Measurements from ENCODE around the gene NEK11. TPM values are rescaled to one million over a fixed set of nuclear protein-coding genes. Genes with fewer than 3 reads are reported as not detected.
"Not testable (repeated sequence)": the region's sequence is repeated elsewhere in the genome, so short reads cannot be mapped to it uniquely, and the experiment has no call there.

The NEK11 gene
- total and polyA plus RNA-seq, 2 experiments from 2014 or later: 1.7 to 2.0 TPM

DNA sequence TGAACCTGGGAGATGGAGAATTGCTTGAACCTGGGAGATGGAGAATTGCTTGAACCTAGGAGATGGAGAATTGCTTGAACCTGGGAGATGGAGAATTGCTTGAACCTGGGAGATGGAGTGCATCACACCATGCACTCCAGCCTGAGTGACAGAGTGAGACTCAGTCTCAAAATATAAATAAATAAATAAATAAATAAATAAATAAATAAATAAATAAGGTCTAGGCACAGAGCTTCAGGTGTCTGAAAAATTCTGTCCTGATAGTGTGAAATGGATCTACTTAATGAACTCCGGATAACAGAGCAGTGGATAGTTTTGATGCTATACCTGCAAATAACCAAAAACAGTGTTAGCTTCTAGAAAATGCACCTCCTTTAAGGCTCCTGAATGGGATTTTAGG is 330.6 kb downstream of the NEK11 start:
- Histone ChIP-seq H3K27me3 (no peaks in the 10 kb centered on the region), H3K36me3 (no peaks in the 10 kb centered on the region), H3K9me3 (ENCODE audit: low read depth) (no peaks in the 10 kb centered on the region), H3K27ac (no peak overlapping the region), H3K4me3 (no peak overlapping the region), H3K4me1 (ENCODE audit: low read depth) (peaks cover 17% of the 10 kb centered on the region)
- no peak for TF ChIP-seq CTCF (IDR thresholded peaks at IDR 0.05; ENCODE audit: low read depth, low read length)
- DNase-seq (ENCODE audit: low read depth in 1 of 2, low spot score in 1 of 2): no peak

- Histone ChIP-seq H3K27ac (no peak overlapping the region), H3K36me3 (no peaks in the 10 kb centered on the region), H3K4me1 (ENCODE audit: low read depth) (no peaks in the 10 kb centered on the region), H3K4me3 (no peak overlapping the region), H3K9me3 (ENCODE audit: low read depth) (no peaks in the 10 kb centered on the region), H3K27me3 (no peaks in the 10 kb centered on the region)
- no peak for TF ChIP-seq CTCF (IDR thresholded peaks at IDR 0.05; ENCODE audit: low read depth, low read length)
- no peak for DNase-seq (ENCODE audit: low read depth in 1 of 2, low spot score in 1 of 2)
Observed at GRCh38 chr3:131360191-131360755, 333.6 kb downstream of the NEK11 start.

GRCh38 chr3:131361066-131361463 is 334.4 kb downstream of the NEK11 start:
- H3K27me3 ChIP-seq; H3K4me1 ChIP-seq (ENCODE audit: low read depth); H3K4me3 ChIP-seq; H3K27ac ChIP-seq; H3K36me3 ChIP-seq; H3K9me3 ChIP-seq (ENCODE audit: low read depth): not testable (repeated sequence)
- DNase-seq (ENCODE audit: low read depth in 1 of 2, low spot score in 1 of 2): peak in 1 of 2 donors; percentile 18

DNA sequence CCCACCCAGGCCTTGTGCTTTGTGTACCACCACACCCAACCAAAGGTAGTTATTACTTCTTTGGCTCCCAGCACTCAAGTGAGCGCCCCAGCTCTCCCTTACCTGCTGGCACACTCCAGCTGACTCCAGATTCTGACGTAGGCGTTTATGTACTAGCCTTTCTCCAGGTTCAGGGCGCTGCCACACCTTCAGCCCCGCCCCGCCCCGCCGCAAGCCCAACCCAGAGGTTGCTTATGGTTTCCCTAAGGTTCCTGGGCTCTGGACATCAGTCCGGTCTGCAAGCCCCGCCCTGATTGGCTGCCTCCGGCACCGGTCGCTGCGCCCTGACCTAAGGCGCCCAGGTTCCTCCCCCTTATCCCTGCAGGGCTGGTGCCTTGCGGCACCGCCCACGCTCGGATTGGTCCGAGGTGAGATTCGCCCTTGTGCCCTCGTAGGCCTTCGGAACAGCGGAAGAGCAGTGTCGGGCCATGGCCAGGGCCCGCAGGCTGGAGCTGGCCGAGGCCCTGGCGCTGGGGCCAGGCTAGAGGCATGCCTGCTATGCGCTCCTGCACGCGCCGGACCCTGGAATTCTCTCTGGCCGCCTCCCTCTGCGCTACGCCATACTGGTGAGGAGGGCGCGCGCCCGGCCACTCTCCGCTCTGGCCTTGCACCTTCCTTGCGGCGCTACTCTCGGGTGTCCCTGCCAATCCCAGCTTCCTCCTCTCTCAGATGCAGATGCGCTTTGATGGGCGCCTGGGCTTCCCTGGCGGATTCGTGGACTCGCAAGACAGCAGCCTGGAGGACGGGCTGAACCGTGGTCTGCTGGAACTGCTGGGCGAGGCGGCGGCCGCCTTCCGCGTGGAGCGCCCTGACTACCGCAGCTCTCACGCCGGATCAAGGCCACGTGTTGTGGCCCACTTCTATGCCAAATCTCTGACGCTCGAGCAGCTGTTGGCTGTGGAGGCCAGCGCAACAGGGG is 335.1 kb downstream of the NEK11 start:
- TF ChIP-seq CTCF (IDR thresholded peaks at IDR 0.05; ENCODE audit: low read depth, low read length): no peak
- no peaks in the 10 kb centered on the region for H3K36me3 ChIP-seq
- peak overlapping the region; percentile 24 for H3K4me3 ChIP-seq
- H3K4me1 ChIP-seq (ENCODE audit: low read depth): no peaks in the 10 kb centered on the region
- H3K9me3 ChIP-seq (ENCODE audit: low read depth): no peaks in the 10 kb centered on the region
- DNase-seq (ENCODE audit: low read depth in 1 of 2, low spot score in 1 of 2): peak; percentile 72 to 87
- no peak overlapping the region for H3K27ac ChIP-seq
- no peaks in the 10 kb centered on the region for H3K27me3 ChIP-seq

- DNase-seq (ENCODE audit: low read depth in 1 of 2, low spot score in 1 of 2): no peak
- no peak overlapping the region for H3K27ac ChIP-seq
- H3K4me1 ChIP-seq (ENCODE audit: low read depth): no peaks in the 10 kb centered on the region
- H3K27me3 ChIP-seq: no peaks in the 10 kb centered on the region
- no peaks in the 10 kb centered on the region for H3K9me3 ChIP-seq (ENCODE audit: low read depth)
- no peak overlapping the region for H3K4me3 ChIP-seq
- TF ChIP-seq CTCF (IDR thresholded peaks at IDR 0.05; ENCODE audit: low read depth, low read length): no peak
- no peaks in the 10 kb centered on the region for H3K36me3 ChIP-seq
Observed at GRCh38 chr3:131363275-131363674, 336.6 kb downstream of the NEK11 start.
